Neural cell (in vitro differentiated cells): ENCODE results near the gene SUGCT.

Source experiments
- CTCF ChIP-seq: fragments of 450-650 bp; IDR thresholded peaks from 2 replicates; pipeline ENCODE4 v1.5.1; 2014; ENCODE audit warnings: antibody characterized with exemption, mild to moderate bottlenecking, moderate library complexity; ENCODE audit not compliant: poor library complexity, severe bottlenecking
- EP300 ChIP-seq: fragments of 450-650 bp; conservative IDR thresholded peaks from 2 replicates; pipeline ENCODE4 v1.6.1; 2014; ENCODE audit warnings: antibody characterized with exemption, mild to moderate bottlenecking, moderate library complexity; ENCODE audit not compliant: poor library complexity, severe bottlenecking
- EZH2 ChIP-seq: fragments of 200-600, 300-800 bp; shearing (Covaris generic), sonication (generic); IDR thresholded peaks from 2 replicates; pipeline ENCODE4 v1.6.1; 2014; ENCODE audit warnings: antibody characterized with exemption, low read length, borderline replicate concordance, mild to moderate bottlenecking; ENCODE audit not compliant: insufficient read depth, poor library complexity, severe bottlenecking
- POLR2AphosphoS5 ChIP-seq: IDR thresholded peaks from 2 replicates; pipeline ENCODE4 v1.6.1; 2012
- RAD21 ChIP-seq: fragments of 450-650 bp; conservative IDR thresholded peaks from 2 replicates; pipeline ENCODE4 v1.6.1; 2014; ENCODE audit warnings: antibody characterized with exemption, mild to moderate bottlenecking, moderate library complexity
- REST ChIP-seq: IDR thresholded peaks from 2 replicates; pipeline ENCODE4 v1.6.1; 2012; ENCODE audit warnings: borderline replicate concordance
- TAF1 ChIP-seq: IDR thresholded peaks from 2 replicates; pipeline ENCODE4 v1.6.1; 2012; ENCODE audit warnings: low read depth

GRCh38 chr7:40402661-40403060 is 267.9 kb downstream of the SUGCT start:
- no peak for TF ChIP-seq TAF1
- TF ChIP-seq POLR2AphosphoS5, result no peak
- TF ChIP-seq CTCF, result no peak
- TF ChIP-seq RAD21, result no peak
- no peak for TF ChIP-seq EZH2
- no peak for TF ChIP-seq REST
- TF ChIP-seq EP300, result no peak
